HG02870 (cell line): ENCODE measurements around the gene ANKS1B.

Experiments
- ATAC-seq: cut with Tn5 transposase; IDR thresholded peaks from one replicate; pipeline ENCODE4 v1.9.1; 2021; ENCODE audit warnings: mild to moderate bottlenecking, moderate library complexity; ENCODE audit not compliant: unreplicated experiment

The ANKS1B gene

GRCh38 chr12:98725476-98726247, 1259.1 kb downstream of the ANKS1B start:
- ATAC-seq: peak; percentile 79

GRCh38 chr12:98724384-98725155, 1260.2 kb downstream of the ANKS1B start:
- no peak for ATAC-seq

- ATAC-seq: no peak
Observed at GRCh38 chr12:98721204-98721702, 1263.5 kb downstream of the ANKS1B start.

GRCh38 chr12:98719515-98720504, 1264.9 kb downstream of the ANKS1B start:
- peak; percentile 61 for ATAC-seq

GRCh38 chr12:98714426-98714825, 1270.3 kb downstream of the ANKS1B start:
- ATAC-seq: no peak

GRCh38 chr12:98709022-98709421, 1275.7 kb downstream of the ANKS1B start:
- ATAC-seq: no peak

GRCh38 chr12:98701166-98701565, 1283.6 kb downstream of the ANKS1B start:
- no peak for ATAC-seq

GRCh38 chr12:98699586-98699985, 1285.2 kb downstream of the ANKS1B start:
- no peak for ATAC-seq

- peak; percentile 93 for ATAC-seq
Observed at GRCh38 chr12:98698603-98699463, 1285.9 kb downstream of the ANKS1B start.

- ATAC-seq: no peak
Observed at GRCh38 chr12:98697209-98697608, 1287.5 kb downstream of the ANKS1B start.

- no peak for ATAC-seq
Observed at GRCh38 chr12:98696036-98696646, 1288.6 kb downstream of the ANKS1B start.

- no peak for ATAC-seq
Observed at GRCh38 chr12:98691351-98691750, 1293.4 kb downstream of the ANKS1B start.

- no peak for ATAC-seq
Observed at GRCh38 chr12:98686603-98687002, 1298.1 kb downstream of the ANKS1B start.
